Measurements from ENCODE around the gene PCSK5. TPM values are rescaled to one million over a fixed set of nuclear protein-coding genes. Genes with fewer than 3 reads are reported as not detected.

PCSK5 gene
- polyA plus RNA-seq, 1 experiment, result 0.74 TPM

- DNase-seq (ENCODE audit: low read depth), result no peak
- POLR2A ChIA-PET, result no interaction called here
- H3K27me3 ChIP-seq (ENCODE audit: control insufficient read depth, insufficient read depth, low read length), result no peaks in the 10 kb centered on the region
- CTCF ChIA-PET, result no interaction called here
- no peak for TF ChIP-seq CTCF (IDR thresholded peaks at IDR 0.05; ENCODE audit: insufficient read depth, low read depth, low read length)
- H3K36me3 ChIP-seq (ENCODE audit: control insufficient read depth, insufficient read depth, low read length), result no peaks in the 10 kb centered on the region
- H3K4me3 ChIP-seq (ENCODE audit: low read depth, low read length), result no peak overlapping the region
These were observed 304.4 kb downstream of the PCSK5 start for GRCh38 chr9:76194896-76195295.

- TF ChIP-seq CTCF (IDR thresholded peaks at IDR 0.05; ENCODE audit: insufficient read depth, low read depth, low read length), result no peak
- no peaks in the 10 kb centered on the region for H3K36me3 ChIP-seq (ENCODE audit: control insufficient read depth, insufficient read depth, low read length)
- H3K27me3 ChIP-seq (ENCODE audit: control insufficient read depth, insufficient read depth, low read length), result no peaks in the 10 kb centered on the region
- no peak for DNase-seq (ENCODE audit: low read depth)
- H3K4me3 ChIP-seq (ENCODE audit: low read depth, low read length), result no peak overlapping the region
- ChIA-PET POLR2A (no interaction called here), CTCF (no interaction called here)
These were observed 307.9 kb downstream of the PCSK5 start for GRCh38 chr9:76198336-76198735.

- ChIA-PET POLR2A (no interaction called here), CTCF (interaction anchor here (3.5 kb wide), 1 partner anchor 12 kb away, joined by 18 read pairs; no protein-coding TSS in a partner anchor)
- TF ChIP-seq CTCF (IDR thresholded peaks at IDR 0.05; ENCODE audit: insufficient read depth, low read depth, low read length), result no peak
- Histone ChIP-seq H3K27me3 (ENCODE audit: control insufficient read depth, insufficient read depth, low read length) (no peaks in the 10 kb centered on the region), H3K4me3 (ENCODE audit: low read depth, low read length) (no peak overlapping the region), H3K36me3 (ENCODE audit: control insufficient read depth, insufficient read depth, low read length) (no peaks in the 10 kb centered on the region)
- no peak for DNase-seq (ENCODE audit: low read depth)
These were observed 309.8 kb downstream of the PCSK5 start for GRCh38 chr9:76200315-76200714.

GRCh38 chr9:76200745-76201144, 310.3 kb downstream of the PCSK5 start:
- ChIA-PET CTCF (interaction anchor here (3.5 kb wide), 1 partner anchor 11 kb away, joined by 18 read pairs; no protein-coding TSS in a partner anchor), POLR2A (no interaction called here)
- Histone ChIP-seq H3K36me3 (ENCODE audit: control insufficient read depth, insufficient read depth, low read length) (no peaks in the 10 kb centered on the region), H3K27me3 (ENCODE audit: control insufficient read depth, insufficient read depth, low read length) (no peaks in the 10 kb centered on the region), H3K4me3 (ENCODE audit: low read depth, low read length) (no peak overlapping the region)
- TF ChIP-seq CTCF (IDR thresholded peaks at IDR 0.05; ENCODE audit: insufficient read depth, low read depth, low read length), result no peak
- no peak for DNase-seq (ENCODE audit: low read depth)

GRCh38 chr9:76203373-76203772, 312.9 kb downstream of the PCSK5 start:
- Histone ChIP-seq H3K4me3 (ENCODE audit: low read depth, low read length) (no peak overlapping the region), H3K27me3 (ENCODE audit: control insufficient read depth, insufficient read depth, low read length) (no peaks in the 10 kb centered on the region), H3K36me3 (ENCODE audit: control insufficient read depth, insufficient read depth, low read length) (no peaks in the 10 kb centered on the region)
- TF ChIP-seq CTCF (IDR thresholded peaks at IDR 0.05; ENCODE audit: insufficient read depth, low read depth, low read length), result no peak
- CTCF ChIA-PET, result interaction anchor here (3.5 kb wide), 1 partner anchor 9 kb away, joined by 18 read pairs; no protein-coding TSS in a partner anchor
- DNase-seq (ENCODE audit: low read depth), result no peak
- POLR2A ChIA-PET, result no interaction called here
